ENCODE results near the gene MYO15B. TPM values are rescaled to one million over a fixed set of nuclear protein-coding genes. Genes with fewer than 3 reads are reported as not detected.

Gene MYO15B
- total and polyA plus RNA-seq, 2 of the 13 experiments (the other 11 are each of a cell fraction or from before 2014, with no cell fraction given) = 2.8 to 8.1 TPM

- TF ChIP-seq ZNF562 (CRISPR knock-in tag; IDR thresholded peaks at IDR 0.05; ENCODE audit: borderline replicate concordance) = no peak
- TF ChIP-seq ZFYVE20 (CRISPR knock-in tag; IDR thresholded peaks at IDR 0.05; ENCODE audit: borderline replicate concordance, low read depth) = no peak
- no peak for TF ChIP-seq PITX1 (CRISPR knock-in tag; IDR thresholded peaks at IDR 0.05)
- TF ChIP-seq, protein P1, sequence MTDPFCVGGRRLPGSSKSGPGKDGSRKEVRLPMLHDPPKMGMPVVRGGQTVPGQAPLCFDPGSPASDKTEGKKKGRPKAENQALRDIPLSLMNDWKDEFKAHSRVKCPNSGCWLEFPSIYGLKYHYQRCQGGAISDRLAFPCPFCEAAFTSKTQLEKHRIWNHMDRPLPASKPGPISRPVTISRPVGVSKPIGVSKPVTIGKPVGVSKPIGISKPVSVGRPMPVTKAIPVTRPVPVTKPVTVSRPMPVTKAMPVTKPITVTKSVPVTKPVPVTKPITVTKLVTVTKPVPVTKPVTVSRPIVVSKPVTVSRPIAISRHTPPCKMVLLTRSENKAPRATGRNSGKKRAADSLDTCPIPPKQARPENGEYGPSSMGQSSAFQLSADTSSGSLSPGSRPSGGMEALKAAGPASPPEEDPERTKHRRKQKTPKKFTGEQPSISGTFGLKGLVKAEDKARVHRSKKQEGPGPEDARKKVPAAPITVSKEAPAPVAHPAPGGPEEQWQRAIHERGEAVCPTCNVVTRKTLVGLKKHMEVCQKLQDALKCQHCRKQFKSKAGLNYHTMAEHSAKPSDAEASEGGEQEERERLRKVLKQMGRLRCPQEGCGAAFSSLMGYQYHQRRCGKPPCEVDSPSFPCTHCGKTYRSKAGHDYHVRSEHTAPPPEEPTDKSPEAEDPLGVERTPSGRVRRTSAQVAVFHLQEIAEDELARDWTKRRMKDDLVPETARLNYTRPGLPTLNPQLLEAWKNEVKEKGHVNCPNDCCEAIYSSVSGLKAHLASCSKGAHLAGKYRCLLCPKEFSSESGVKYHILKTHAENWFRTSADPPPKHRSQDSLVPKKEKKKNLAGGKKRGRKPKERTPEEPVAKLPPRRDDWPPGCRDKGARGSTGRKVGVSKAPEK (CRISPR knock-in tag; IDR thresholded peaks at IDR 0.05; ENCODE audit: borderline replicate concordance) = no peak
- 0 out of 2 replicates have a peak, but pooled peaks have one; percentile 25 for TF ChIP-seq ZNF770 (CRISPR knock-in tag; IDR thresholded peaks at IDR 0.05)
- TF ChIP-seq ZFP62 (CRISPR knock-in tag; IDR thresholded peaks at IDR 0.05) = no peak
- no peak for TF ChIP-seq RNF219 (CRISPR knock-in tag; IDR thresholded peaks at IDR 0.05)
- peak; percentile 48; the same call in 1 of the 2 replicates for TF ChIP-seq ZBTB7A (CRISPR knock-in tag; IDR thresholded peaks at IDR 0.05)
- TF ChIP-seq, protein P2, sequence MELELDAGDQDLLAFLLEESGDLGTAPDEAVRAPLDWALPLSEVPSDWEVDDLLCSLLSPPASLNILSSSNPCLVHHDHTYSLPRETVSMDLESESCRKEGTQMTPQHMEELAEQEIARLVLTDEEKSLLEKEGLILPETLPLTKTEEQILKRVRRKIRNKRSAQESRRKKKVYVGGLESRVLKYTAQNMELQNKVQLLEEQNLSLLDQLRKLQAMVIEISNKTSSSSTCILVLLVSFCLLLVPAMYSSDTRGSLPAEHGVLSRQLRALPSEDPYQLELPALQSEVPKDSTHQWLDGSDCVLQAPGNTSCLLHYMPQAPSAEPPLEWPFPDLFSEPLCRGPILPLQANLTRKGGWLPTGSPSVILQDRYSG (CRISPR knock-in tag; IDR thresholded peaks at IDR 0.05) = no peak
- TF ChIP-seq, protein P3, sequence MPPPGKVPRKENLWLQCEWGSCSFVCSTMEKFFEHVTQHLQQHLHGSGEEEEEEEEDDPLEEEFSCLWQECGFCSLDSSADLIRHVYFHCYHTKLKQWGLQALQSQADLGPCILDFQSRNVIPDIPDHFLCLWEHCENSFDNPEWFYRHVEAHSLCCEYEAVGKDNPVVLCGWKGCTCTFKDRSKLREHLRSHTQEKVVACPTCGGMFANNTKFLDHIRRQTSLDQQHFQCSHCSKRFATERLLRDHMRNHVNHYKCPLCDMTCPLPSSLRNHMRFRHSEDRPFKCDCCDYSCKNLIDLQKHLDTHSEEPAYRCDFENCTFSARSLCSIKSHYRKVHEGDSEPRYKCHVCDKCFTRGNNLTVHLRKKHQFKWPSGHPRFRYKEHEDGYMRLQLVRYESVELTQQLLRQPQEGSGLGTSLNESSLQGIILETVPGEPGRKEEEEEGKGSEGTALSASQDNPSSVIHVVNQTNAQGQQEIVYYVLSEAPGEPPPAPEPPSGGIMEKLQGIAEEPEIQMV (CRISPR knock-in tag; IDR thresholded peaks at IDR 0.05; ENCODE audit: low read depth) = peak; percentile 78; the same call in 1 of the 2 replicates
- 0 out of 2 replicates have a peak, but pooled peaks have one; percentile 45 for TF ChIP-seq SMAD3 (CRISPR knock-in tag; IDR thresholded peaks at IDR 0.05)
- peak; percentile 99 for TF ChIP-seq SIX4 (CRISPR knock-in tag; IDR thresholded peaks at IDR 0.05)
- peak; percentile 26; the same call in 1 of the 2 replicates for TF ChIP-seq MXD3 (CRISPR knock-in tag; IDR thresholded peaks at IDR 0.05)
- no peak for TF ChIP-seq ADNP (CRISPR knock-in tag; IDR thresholded peaks at IDR 0.05)
- no peak for TF ChIP-seq CENPX (CRISPR knock-in tag; IDR thresholded peaks at IDR 0.05)
- no peak; the same call in 1 of the 2 replicates for TF ChIP-seq ZNF615 (CRISPR knock-in tag; IDR thresholded peaks at IDR 0.05; ENCODE audit: borderline replicate concordance)
- peak; percentile 60; the same call in 1 of the 2 replicates for TF ChIP-seq FOXC1 (CRISPR knock-in tag; IDR thresholded peaks at IDR 0.05; ENCODE audit: borderline replicate concordance)
Observed at GRCh38 chr17:75549246-75550138, 38.1 kb upstream of the MYO15B start (continued).

All from HepG2 (cell line).